Left ventricle myocardium superior (tissue), 1 donor: Measurements from ENCODE around the gene CBY1. TPM values are rescaled to one million over a fixed set of nuclear protein-coding genes. Genes with fewer than 3 reads are reported as not detected.

ENCODE experiments used
- ATAC-seq: fragments of 200-7000 bp; cut with Tn5 transposase; one replicate; pipeline ENCODE4 v1.9.1; 2020; ENCODE audit warnings: mild to moderate bottlenecking, moderate library complexity
- DNase-seq: peaks from one replicate; pipeline ENCODE4 v3.0.0-alpha.2; 2020
- intact Hi-C: fragments of 100-400 bp; cut with micrococcal nuclease; formaldehyde crosslinking; loops from one replicate; pipeline ENCODE4 v1.11.0; 2022
- total RNA-seq: library from RNA; stranded (reverse); fragmentation: NEBNext Ultra II Directional; extraction: Animal tissue kit (Norgen Biotek cat#: 25700); gene quantifications from one replicate; pipeline ENCODE4 v1.2.1, GENCODE V29; 2021
- donor health status: DM: no; HTN: yes; CAD: no; lungs with severe emphysema.

The CBY1 gene
- total RNA-seq, 1 donor from 2014 or later: 32.6 TPM

DNA sequence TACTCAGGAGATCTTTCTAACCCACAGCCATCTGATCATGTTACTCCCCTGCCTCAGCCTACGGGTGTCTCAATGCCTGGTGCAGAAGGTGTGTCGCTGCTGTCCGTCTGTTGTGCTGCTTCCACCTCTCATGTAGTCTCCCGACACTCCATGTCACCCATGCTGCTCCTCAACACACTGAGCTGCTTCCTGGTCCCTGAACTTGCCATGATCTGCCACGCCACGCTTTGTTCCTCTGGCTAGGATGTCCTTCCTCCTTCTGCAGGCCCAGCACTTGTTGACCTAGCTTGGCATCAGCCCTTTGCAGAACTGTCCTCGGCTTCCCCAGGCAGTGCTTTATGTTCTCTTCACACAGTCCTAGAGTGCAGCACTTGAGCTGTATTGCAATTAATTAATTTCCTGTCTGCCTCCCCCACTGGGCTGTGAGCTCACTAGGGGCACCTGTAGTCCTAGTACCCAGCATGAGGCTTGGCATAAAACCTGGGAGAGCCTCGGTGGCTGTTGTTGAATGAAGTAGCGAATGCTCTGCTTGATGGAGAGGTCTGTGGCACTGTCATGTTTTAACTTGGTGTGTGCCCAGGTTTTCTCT, 58.8 kb downstream of the CBY1 start:
- ATAC-seq (peak; percentile 36), DNase-seq (no peak)
- intact Hi-C loops: no loop called here

- no peak for DNase-seq
- intact Hi-C loops: no loop called here
- ATAC-seq: no peak
These were observed 59.4 kb downstream of the CBY1 start for GRCh38 chr22:38715852-38716251.

GRCh38 chr22:38716271-38716670, 59.8 kb downstream of the CBY1 start:
- DNase-seq (no peak), ATAC-seq (no peak)
- intact Hi-C loops: no loop called here

- ATAC-seq (no peak), DNase-seq (no peak)
- intact Hi-C loops: no loop called here
These were observed 60.4 kb downstream of the CBY1 start for GRCh38 chr22:38716826-38717225.

DNA sequence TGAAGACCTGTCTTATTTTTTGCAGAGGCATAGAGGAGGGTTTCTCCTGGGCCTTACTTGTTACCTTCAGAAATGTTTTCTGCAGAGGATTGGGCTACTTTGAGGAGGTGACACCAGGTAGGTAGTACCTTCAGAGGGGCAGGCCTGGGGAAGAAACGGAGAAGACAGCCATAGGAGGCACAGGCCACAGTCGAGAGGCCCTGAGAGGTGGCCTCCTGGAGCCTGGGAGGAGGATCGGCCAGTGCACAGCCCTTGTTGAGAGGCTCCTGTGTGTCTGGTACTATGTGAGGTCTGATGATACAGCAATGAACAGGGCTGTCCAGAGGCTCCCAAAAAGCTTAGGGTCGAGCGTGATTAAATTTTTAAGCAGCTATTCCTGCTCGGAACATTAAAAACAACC, 60.8 kb downstream of the CBY1 start:
- DNase-seq: no peak
- no peak for ATAC-seq
- intact Hi-C loops: no loop called here

GRCh38 chr22:38718414-38718813, 62.0 kb downstream of the CBY1 start:
- intact Hi-C loops: no loop called here
- ATAC-seq (peak; percentile 81), DNase-seq (no peak)

GRCh38 chr22:38719196-38719595, 62.8 kb downstream of the CBY1 start:
- ATAC-seq (no peak), DNase-seq (no peak)
- intact Hi-C loops: no loop called here

DNA sequence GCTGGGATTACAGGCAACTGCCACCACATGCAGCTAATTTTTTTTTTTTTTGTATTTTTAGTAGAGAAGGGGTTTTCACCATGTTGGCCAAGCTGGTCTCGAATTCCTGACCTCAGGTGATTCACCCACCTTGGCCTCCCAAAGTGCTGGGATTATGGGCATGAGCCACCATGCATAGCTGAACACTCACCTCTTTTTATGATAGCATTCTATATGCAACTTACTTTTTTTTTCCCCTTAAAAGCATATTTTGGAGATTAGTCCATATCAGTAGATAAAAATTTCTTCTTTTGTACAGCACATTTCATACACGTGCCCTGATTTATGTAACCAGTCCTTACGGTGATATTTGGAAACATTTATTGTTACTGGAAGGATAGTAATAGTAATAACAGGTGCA, 63.9 kb downstream of the CBY1 start:
- ATAC-seq: no peak
- intact Hi-C loops: no loop called here
- no peak for DNase-seq

GRCh38 chr22:38721551-38721950, 65.1 kb downstream of the CBY1 start:
- intact Hi-C loops: no loop called here
- DNase-seq (no peak), ATAC-seq (no peak)

Other genes starting within 250 kb of the CBY1 start
- gene KCNJ4, start 201.4 kb upstream of the CBY1 start, total RNA-seq: 20.5 TPM
- 4.2 TPM for gene KDELR3, start 188.5 kb upstream of the CBY1 start, total RNA-seq
- gene DDX17, start 150.3 kb upstream of the CBY1 start, total RNA-seq: 212 TPM
- 0.20 TPM for gene DMC1, start 86.5 kb upstream of the CBY1 start, total RNA-seq
- 0.20 TPM for gene FAM227A, start 246 bp upstream of the CBY1 start, total RNA-seq
- 65.5 TPM for gene TOMM22, start 25.3 kb downstream of the CBY1 start, total RNA-seq
- 17.8 TPM for gene JOSD1, start 44.3 kb downstream of the CBY1 start, total RNA-seq
- 36.5 TPM for gene GTPBP1, start 49.3 kb downstream of the CBY1 start, total RNA-seq
- gene SUN2, start 99.4 kb downstream of the CBY1 start, total RNA-seq: 109 TPM
- 11.6 TPM for gene DNAL4, start 137.5 kb downstream of the CBY1 start, total RNA-seq
- 23.4 TPM for gene NPTXR, start 187.4 kb downstream of the CBY1 start, total RNA-seq
- gene CBX6, start 215.6 kb downstream of the CBY1 start, total RNA-seq: 37.1 TPM